Measurements from ENCODE around the gene MED16.
"Not testable (repeated sequence)": the region's sequence is repeated elsewhere in the genome, so short reads cannot be mapped to it uniquely, and the experiment has no call there.

Gene MED16

GRCh38 chr19:821825-822503 is 71.0 kb downstream of the MED16 start, which contains the start of gene PLPPR3:
TSS of gene PLPPR3 (minus strand) at chr19:821955. CDS start at chr19:821559, 396 bp downstream.
- no peak for DNase-seq

- no peak for DNase-seq
Measured at GRCh38 chr19:821231-821824, 71.7 kb downstream of the MED16 start.

GRCh38 chr19:820212-820611 is 72.8 kb downstream of the MED16 start:
- not testable (repeated sequence) for DNase-seq

Measured in activated CD4-positive, alpha-beta T cell treated with anti-CD3 and anti-CD28 coated beads for 4 hours (primary cell).